ENCODE data around the gene ZNF428. TPM values are rescaled to one million over a fixed set of nuclear protein-coding genes. Genes with fewer than 3 reads are reported as not detected.
A peak's percentile ranks its signal among the peaks of the same experiment; 100 is the strongest.

Gene ZNF428
- total and polyA plus RNA-seq, 2 of the 8 experiments (the other 6 are each of a cell fraction or from before 2014, with no cell fraction given), result 7.8 to 16.7 TPM

DNA sequence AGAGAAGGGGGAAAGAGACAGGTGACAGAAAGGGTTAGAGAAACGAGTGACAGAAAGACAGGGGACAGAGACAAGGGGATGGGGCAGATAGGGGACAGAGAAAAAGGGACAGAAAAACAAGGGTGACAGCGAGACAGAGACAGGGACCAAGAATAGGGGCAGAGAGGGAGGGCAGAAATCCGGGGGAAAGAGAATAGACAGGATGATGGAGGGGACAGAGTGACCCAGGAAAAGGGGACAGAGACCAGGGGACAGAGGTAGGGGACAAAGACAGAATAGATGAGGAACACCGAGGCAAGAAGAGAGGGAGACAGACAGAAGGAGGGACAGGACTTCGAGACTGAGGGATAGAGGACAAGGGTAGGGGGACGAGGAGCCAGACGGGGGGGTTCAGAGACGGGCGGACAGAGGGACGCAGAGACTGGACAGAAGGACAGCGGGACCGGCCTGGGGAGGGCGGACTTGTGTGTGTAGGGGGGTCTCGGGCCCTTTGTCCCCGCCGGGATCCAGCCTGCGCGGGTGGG is 19.6 kb upstream of the ZNF428 start:
- H4K91ac ChIP-seq (replicated peaks; ENCODE audit: insufficient read length, low read length), result no peak overlapping the region
- H3K9me3 ChIP-seq (ENCODE audit: insufficient read depth in 2 of 2, low read depth in 1 of 2, low read length in 1 of 2), result no peaks in the 10 kb centered on the region
- FAIRE-seq (no peak), DNase-seq (ENCODE audit: low read depth in 1 of 2, low spot score in 2 of 2) (no peak)
- H2AFZ ChIP-seq (ENCODE audit: low read length), result no peak overlapping the region
- H3K23ac ChIP-seq (ENCODE audit: insufficient read length), result no peak overlapping the region
- no peak overlapping the region for H3K14ac ChIP-seq (ENCODE audit: insufficient read length)
- peak overlapping the region; percentile 89 to 92 for H3K4me2 ChIP-seq (ENCODE audit: insufficient read depth in 1 of 2, low read depth in 2 of 2, low read length in 2 of 2)
- H4K8ac ChIP-seq (ENCODE audit: extremely low read depth, insufficient read depth, low read length), result no peak overlapping the region; the same call in 1 of the 2 replicates
- H2BK120ac ChIP-seq (replicated peaks; ENCODE audit: low read depth, low read length), result no peak overlapping the region
- H2BK15ac ChIP-seq (ENCODE audit: low read length), result no peak overlapping the region
- peaks cover 2% of the 10 kb centered on the region; the same call in 1 of the 2 replicates for H3K79me1 ChIP-seq (ENCODE audit: low read depth, low read length)
- peak overlapping the region in 2 of 4 experiments; percentile 43 to 51; a peak in 3 of 7 replicates for H3K9ac ChIP-seq (replicated peaks in 1 of 4; ENCODE audit: extremely low read depth in 1 of 4, low read depth in 3 of 4, low read length in 3 of 4)
- POLR2A ChIA-PET (ENCODE audit: partially characterized antibody), result interaction anchor here (1.7 kb wide), 1 partner anchor 17 kb away, joined by 4 read pairs; no protein-coding TSS in a partner anchor
- H2BK5ac ChIP-seq (ENCODE audit: low read depth, low read length), result no peak overlapping the region
- CTCF ChIA-PET (ENCODE audit: partially characterized antibody), result interaction anchor here (1.4 kb wide), 1 partner anchor 26 kb away, joined by 3 read pairs; no protein-coding TSS in a partner anchor
- no peak overlapping the region for H2BK12ac ChIP-seq (ENCODE audit: low read depth, low read length)
- H3K4me1 ChIP-seq (replicated peaks in 1 of 4; ENCODE audit: control insufficient read depth in 3 of 4, insufficient read depth in 4 of 4, low read length in 3 of 4), result peaks cover 8 to 29% (median 18%) of the 10 kb centered on the region in 4 experiments
- H3K56ac ChIP-seq (replicated peaks; ENCODE audit: insufficient read length, low read depth, low read length), result no peak overlapping the region
- no peak for TF ChIP-seq HDAC2 (IDR thresholded peaks at IDR 0.05; ENCODE audit: borderline replicate concordance in 1 of 2, low read depth in 2 of 2, low read length in 2 of 2)
- TF ChIP-seq POLR2A (IDR thresholded peaks at IDR 0.05; ENCODE audit: control extremely low read depth in 1 of 2, low read depth in 2 of 2, low read length in 2 of 2), result no peak
- TF ChIP-seq NRF1 (IDR thresholded peaks at IDR 0.05; ENCODE audit: low read depth, low read length), result no peak
- no peak for TF ChIP-seq BACH1 (IDR thresholded peaks at IDR 0.05; ENCODE audit: low read length)
- no peak for TF ChIP-seq JUN (IDR thresholded peaks at IDR 0.05; ENCODE audit: low read depth, low read length)
- 14% methylated on average over 10 of the region's 18 CpGs; no CpG with 5 or more reads in 1 of the 2 experiments for WGBS, 2 experiments (ENCODE audit: extremely low coverage in 1 of 2, insufficient coverage in 1 of 2, insufficient read length in 1 of 2, insufficient replicate concordance in 2 of 2, low coverage in 1 of 2, low lambda C conversion rate in 2 of 2, missing lambda C conversion rate in 1 of 2)
- H3K23me2 ChIP-seq (ENCODE audit: low read depth, low read length), result peaks cover 20% of the 10 kb centered on the region
- no peaks in the 10 kb centered on the region for H3K79me2 ChIP-seq (ENCODE audit: control insufficient read depth in 1 of 2, insufficient read depth in 2 of 2, low read length in 2 of 2)
- 0 out of 2 replicates have a peak overlapping the region, but pooled peaks have one; percentile 72 for H2BK20ac ChIP-seq (ENCODE audit: low read length)
- H4K20me1 ChIP-seq (replicated peaks in 1 of 2; ENCODE audit: control insufficient read depth in 1 of 2, insufficient read depth in 2 of 2, low read length in 2 of 2), result peaks cover 0 to 1% of the 10 kb centered on the region in 2 experiments
- H3K27me3 ChIP-seq (replicated peaks in 1 of 4; ENCODE audit: control insufficient read depth in 3 of 4, extremely low read depth in 1 of 4, insufficient read depth in 3 of 4, low read length in 3 of 4), result peaks cover 11 to 48% (median 31%) of the 10 kb centered on the region in 4 experiments
- peak overlapping the region; percentile 41; the same call in 1 of the 2 replicates for H3K18ac ChIP-seq (ENCODE audit: extremely low read depth, low read length)
- no peak overlapping the region for H4K5ac ChIP-seq (ENCODE audit: insufficient read length, low read depth, low read length)
- H3K27ac ChIP-seq (ENCODE audit: low read depth, low read length), result no peak overlapping the region
- no peak overlapping the region; the same call in 1 of the 2 replicates for H2AK5ac ChIP-seq (ENCODE audit: low read depth, low read length)
- H3K4me3 ChIP-seq (ENCODE audit: extremely low read depth in 1 of 4, insufficient read depth in 2 of 4, low read depth in 3 of 4, low read length in 4 of 4), result peak overlapping the region; percentile 72 to 90 (median 80)
- no peaks in the 10 kb centered on the region for H3K36me3 ChIP-seq (ENCODE audit: control insufficient read depth in 2 of 4, insufficient read depth in 4 of 4, low read length in 3 of 4)
- no peak overlapping the region for H3K4ac ChIP-seq (replicated peaks; ENCODE audit: insufficient read length, low read depth, low read length)
